GM12872 (cell line): ENCODE measurements around the gene SCGB2A2.

Experiments used
- CTCF ChIP-seq: IDR thresholded peaks from 3 replicates; pipeline ENCODE4 v1.5.1; 2011; ENCODE audit warnings: low read depth, mild to moderate bottlenecking, low read length, moderate library complexity; ENCODE audit not compliant: insufficient read depth

SCGB2A2 gene

GRCh38 chr11:62264004-62264403 is 6.0 kb upstream of the SCGB2A2 start:
- TF ChIP-seq CTCF = no peak

- TF ChIP-seq CTCF = no peak
Observed at GRCh38 chr11:62266558-62266957, 3.4 kb upstream of the SCGB2A2 start.

- no peak for TF ChIP-seq CTCF
Observed at GRCh38 chr11:62267050-62267449, 2.9 kb upstream of the SCGB2A2 start.

- no peak for TF ChIP-seq CTCF
Observed at GRCh38 chr11:62267576-62267975, 2.4 kb upstream of the SCGB2A2 start.

- no peak for TF ChIP-seq CTCF
Observed at GRCh38 chr11:62273284-62273683, 3.3 kb downstream of the SCGB2A2 start.

- no peak for TF ChIP-seq CTCF
Observed at GRCh38 chr11:62273789-62274275, 3.9 kb downstream of the SCGB2A2 start.

- TF ChIP-seq CTCF = no peak
Observed at GRCh38 chr11:62280452-62280851, 10.5 kb downstream of the SCGB2A2 start.

GRCh38 chr11:62295504-62295903 is 25.5 kb downstream of the SCGB2A2 start:
- no peak for TF ChIP-seq CTCF
